Uterus (tissue), 2 donors: ENCODE results near the gene MICAL3.

ENCODE experiments used
- CTCF ChIP-seq, 4 experiments: fragments of 200-600 bp in 2 of 4; fragments of 450-650 bp in 2 of 4; sonication (generic) in 2 of 4; IDR thresholded peaks; one replicate each; pipeline ENCODE4 v1.5.1; 2016 to 2019; ENCODE audit warnings: antibody characterized with exemption in 4 of 4, mild to moderate bottlenecking in 2 of 4, moderate library complexity in 1 of 4
- POLR2A ChIP-seq, 2 donors: fragments of 450-650 bp; IDR thresholded peaks; one replicate each; pipeline ENCODE4 v1.6.1; 2016; ENCODE audit warnings: antibody characterized with exemption in 2 of 2, mild to moderate bottlenecking in 1 of 2, moderate library complexity in 1 of 2

DNA sequence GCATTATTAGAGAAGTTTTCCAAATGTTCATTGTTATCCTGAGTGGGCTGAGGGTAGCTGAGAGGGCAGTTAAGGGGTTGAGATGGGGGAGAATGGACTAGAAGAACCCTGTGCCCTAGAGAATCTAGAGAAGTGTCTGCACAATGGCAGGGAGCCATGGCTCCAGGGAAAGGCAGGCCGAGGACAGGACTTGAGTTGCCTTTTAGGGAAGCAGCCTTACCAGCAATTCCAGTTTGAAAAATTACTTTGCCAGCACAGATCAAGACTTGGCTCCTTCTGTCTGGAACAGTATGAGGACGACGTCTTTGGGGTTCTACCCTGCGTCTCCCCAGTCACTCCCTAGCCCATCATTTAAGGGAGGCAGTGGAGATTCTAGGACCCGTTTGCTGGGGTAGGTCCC lies 25.7 kb upstream of the MICAL3 start:
- no peak for TF ChIP-seq CTCF (IDR thresholded peaks at IDR 0.05)
- no peak for TF ChIP-seq POLR2A (IDR thresholded peaks at IDR 0.05)
